K562 (cell line): ENCODE data around the gene HOXC4. TPM values are rescaled to one million over a fixed set of nuclear protein-coding genes. Genes with fewer than 3 reads are reported as not detected.

ENCODE experiments used
- FIP1L1 ChIP-seq: fragments of 200-400 bp; formaldehyde crosslinking; IDR thresholded peaks from 2 replicates; pipeline ENCODE4 v1.6.1; 2018; ENCODE audit warnings: mild to moderate bottlenecking, low read depth, low read length; ENCODE audit not compliant: poor library complexity, severe bottlenecking
- FOXA1 ChIP-seq: fragments of 450-650 bp; IDR thresholded peaks from 2 replicates; pipeline ENCODE4 v1.6.1; 2016; ENCODE audit warnings: mild to moderate bottlenecking, borderline replicate concordance
- GABPA ChIP-seq: fragments of 200-800 bp; sonication (Bioruptor generic); conservative IDR thresholded peaks from 2 replicates; pipeline ENCODE4 v1.6.1; 2016; ENCODE audit warnings: low read depth, missing genetic modification characterization, missing compliant biosample characterization
- NCOA1 ChIP-seq: fragments of 450-650 bp; IDR thresholded peaks from 2 replicates; pipeline ENCODE4 v1.6.1; 2016; ENCODE audit warnings: low read depth
- NELFE ChIP-seq: IDR thresholded peaks from 2 replicates; pipeline ENCODE4 v1.6.1; 2011; ENCODE audit warnings: mild to moderate bottlenecking; ENCODE audit not compliant: insufficient read depth, insufficient read length
- RBBP5 ChIP-seq: fragments of 200-600 bp; sonication (generic); IDR thresholded peaks from 2 replicates; pipeline ENCODE4 v1.6.1; 2012; ENCODE audit warnings: borderline replicate concordance, mild to moderate bottlenecking, low read length, control low read depth, inconsistent platforms; ENCODE audit not compliant: insufficient read depth, poor library complexity, severe bottlenecking
- RFX1 ChIP-seq: fragments of 450-650 bp; IDR thresholded peaks from 2 replicates; pipeline ENCODE4 v1.6.1; 2016; ENCODE audit warnings: mild to moderate bottlenecking, moderate library complexity
- SMAD2 ChIP-seq: fragments of 150-350 bp; IDR thresholded peaks from 2 replicates; pipeline ENCODE4 v1.6.1; 2014; ENCODE audit warnings: low read depth, mild to moderate bottlenecking, low read length
- TEAD1 ChIP-seq, 2 experiments: fragments of 450-650 bp in 1 of 2; sonication (generic) in 1 of 2; formaldehyde crosslinking; IDR thresholded peaks; 2 replicates each; pipeline versions ENCODE4 v1.4.0 to v1.8.0; 2020 to 2022; ENCODE audit warnings: mild to moderate bottlenecking in 2 of 2, missing genetic modification reagents in 1 of 2
- ZNF263 ChIP-seq: sonication (generic); formaldehyde crosslinking; IDR thresholded peaks from 2 replicates; pipeline ENCODE4 v1.8.0; 2022; ENCODE audit warnings: mild to moderate bottlenecking, missing genetic modification reagents, borderline replicate concordance
- polyA plus RNA-seq, 8 experiments: library from polyadenylated mRNA; depleted of rRNA in 4 of 8; stranded (reverse) in 5 of 8; unstranded in 3 of 8; fragments of >200 nt; fragmentation: Nextera tagmentation in 2 of 8; fragmentation: Illumina TruSeq in 1 of 8; extraction: Ambion mirVana in 2 of 8; extraction: Trizol in 1 of 8; gene quantifications; 2 replicates each; pipeline versions ENCODE4 v1.2.1 to v1.2.3, GENCODE V29; 2011 to 2014; ENCODE audit warnings: inconsistent platforms in 1 of 8, missing spikeins in 1 of 8
- total RNA-seq, 7 experiments: library from RNA; depleted of rRNA in 6 of 7; stranded (reverse); fragments of >200 nt in 6 of 7; fragmentation: Illumina TruSeq in 2 of 7; extraction: Trizol in 2 of 7; gene quantifications; 2 replicates each; pipeline versions ENCODE4 v1.2.1 to v1.2.3, GENCODE V29; 2011 to 2021; ENCODE audit warnings: low replicate concordance in 1 of 7
- TF ChIP-seq, protein P1 (sequence below): sonication (generic); formaldehyde crosslinking; IDR thresholded peaks from 2 replicates; pipeline ENCODE4 v1.8.1; 2022; ENCODE audit warnings: missing genetic modification reagents
- TF ChIP-seq, protein P2 (sequence below): fragments of 150-350 bp; IDR thresholded peaks from 2 replicates; pipeline ENCODE4 v1.6.1; 2014; ENCODE audit warnings: low read depth, mild to moderate bottlenecking, low read length, borderline replicate concordance
- TF ChIP-seq, protein P3 (sequence below): sonication (generic); formaldehyde crosslinking; IDR thresholded peaks from 2 replicates; pipeline ENCODE4 v1.8.0; 2022; ENCODE audit warnings: missing genetic modification reagents, mild to moderate bottlenecking, moderate library complexity, borderline replicate concordance
- TF ChIP-seq, protein P4 (sequence below): sonication (generic); formaldehyde crosslinking; IDR thresholded peaks from 2 replicates; pipeline ENCODE4 v1.9.0; 2022; ENCODE audit warnings: mild to moderate bottlenecking, missing genetic modification reagents
- TF ChIP-seq, protein P5 (sequence below): fragments of 450-650 bp; formaldehyde crosslinking; IDR thresholded peaks from 2 replicates; pipeline ENCODE4 v1.4.0; 2020; ENCODE audit warnings: mild to moderate bottlenecking, moderate library complexity
- TF ChIP-seq, protein P6 (sequence below), 3 experiments: IDR thresholded peaks in 2 of 3; conservative IDR thresholded peaks in 1 of 3; 2 replicates each; pipeline ENCODE4 v1.5.1; 2011 to 2012; ENCODE audit warnings: low read length in 3 of 3, mild to moderate bottlenecking in 3 of 3, control low read depth in 2 of 3, improper control_type of control experiment in 1 of 3, inconsistent platforms in 1 of 3, low read depth in 1 of 3, mixed read lengths in 1 of 3, moderate library complexity in 1 of 3; ENCODE audit not compliant: insufficient read depth in 2 of 3

Gene HOXC4
- total and polyA plus RNA-seq, 9 of the 15 experiments (the other 6 are each of a cell fraction or from before 2014, with no cell fraction given), result 0.06 to 1.5 (median 0.44) TPM; not detected in 1

DNA sequence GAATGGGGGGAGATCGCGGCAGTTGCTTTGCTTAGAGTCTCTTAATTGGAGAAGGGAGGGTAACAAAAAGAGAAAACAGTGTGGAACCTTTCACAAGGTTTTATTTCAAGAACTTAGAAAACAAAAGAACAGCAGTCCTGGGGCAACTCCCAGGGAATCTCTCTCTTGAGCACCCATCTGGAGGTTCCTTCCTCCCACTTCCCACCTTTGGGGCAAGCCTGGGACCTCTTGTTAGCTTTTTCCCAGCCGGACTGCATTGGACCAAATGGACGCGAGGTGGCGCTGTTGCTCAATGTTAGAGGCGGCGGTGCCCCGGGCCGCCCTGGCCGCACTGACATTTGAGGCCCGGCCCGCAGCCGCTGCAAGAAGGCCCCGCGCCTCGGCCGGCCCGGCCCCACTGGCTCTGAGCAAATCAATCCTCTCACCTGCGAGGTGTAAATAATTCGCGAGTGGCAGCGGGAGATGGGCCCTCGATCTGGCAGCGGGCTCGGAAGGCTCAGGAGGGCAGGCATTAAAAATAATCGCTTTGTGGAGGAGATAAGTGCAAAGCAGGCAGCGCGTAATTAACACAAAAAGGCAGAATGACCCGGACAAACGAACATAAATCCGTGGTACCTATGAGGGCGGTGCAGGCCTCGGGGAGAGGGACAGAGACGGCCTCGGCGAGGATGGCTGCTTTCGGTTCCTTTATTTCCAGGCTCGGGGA is 47.6 kb upstream of the HOXC4 start (continued):
- TF ChIP-seq, protein P1, sequence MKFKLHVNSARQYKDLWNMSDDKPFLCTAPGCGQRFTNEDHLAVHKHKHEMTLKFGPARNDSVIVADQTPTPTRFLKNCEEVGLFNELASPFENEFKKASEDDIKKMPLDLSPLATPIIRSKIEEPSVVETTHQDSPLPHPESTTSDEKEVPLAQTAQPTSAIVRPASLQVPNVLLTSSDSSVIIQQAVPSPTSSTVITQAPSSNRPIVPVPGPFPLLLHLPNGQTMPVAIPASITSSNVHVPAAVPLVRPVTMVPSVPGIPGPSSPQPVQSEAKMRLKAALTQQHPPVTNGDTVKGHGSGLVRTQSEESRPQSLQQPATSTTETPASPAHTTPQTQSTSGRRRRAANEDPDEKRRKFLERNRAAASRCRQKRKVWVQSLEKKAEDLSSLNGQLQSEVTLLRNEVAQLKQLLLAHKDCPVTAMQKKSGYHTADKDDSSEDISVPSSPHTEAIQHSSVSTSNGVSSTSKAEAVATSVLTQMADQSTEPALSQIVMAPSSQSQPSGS (CRISPR knock-in tag), result no peak
- TF ChIP-seq, protein P2, sequence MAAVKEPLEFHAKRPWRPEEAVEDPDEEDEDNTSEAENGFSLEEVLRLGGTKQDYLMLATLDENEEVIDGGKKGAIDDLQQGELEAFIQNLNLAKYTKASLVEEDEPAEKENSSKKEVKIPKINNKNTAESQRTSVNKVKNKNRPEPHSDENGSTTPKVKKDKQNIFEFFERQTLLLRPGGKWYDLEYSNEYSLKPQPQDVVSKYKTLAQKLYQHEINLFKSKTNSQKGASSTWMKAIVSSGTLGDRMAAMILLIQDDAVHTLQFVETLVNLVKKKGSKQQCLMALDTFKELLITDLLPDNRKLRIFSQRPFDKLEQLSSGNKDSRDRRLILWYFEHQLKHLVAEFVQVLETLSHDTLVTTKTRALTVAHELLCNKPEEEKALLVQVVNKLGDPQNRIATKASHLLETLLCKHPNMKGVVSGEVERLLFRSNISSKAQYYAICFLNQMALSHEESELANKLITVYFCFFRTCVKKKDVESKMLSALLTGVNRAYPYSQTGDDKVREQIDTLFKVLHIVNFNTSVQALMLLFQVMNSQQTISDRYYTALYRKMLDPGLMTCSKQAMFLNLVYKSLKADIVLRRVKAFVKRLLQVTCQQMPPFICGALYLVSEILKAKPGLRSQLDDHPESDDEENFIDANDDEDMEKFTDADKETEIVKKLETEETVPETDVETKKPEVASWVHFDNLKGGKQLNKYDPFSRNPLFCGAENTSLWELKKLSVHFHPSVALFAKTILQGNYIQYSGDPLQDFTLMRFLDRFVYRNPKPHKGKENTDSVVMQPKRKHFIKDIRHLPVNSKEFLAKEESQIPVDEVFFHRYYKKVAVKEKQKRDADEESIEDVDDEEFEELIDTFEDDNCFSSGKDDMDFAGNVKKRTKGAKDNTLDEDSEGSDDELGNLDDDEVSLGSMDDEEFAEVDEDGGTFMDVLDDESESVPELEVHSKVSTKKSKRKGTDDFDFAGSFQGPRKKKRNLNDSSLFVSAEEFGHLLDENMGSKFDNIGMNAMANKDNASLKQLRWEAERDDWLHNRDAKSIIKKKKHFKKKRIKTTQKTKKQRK, result no peak
- TF ChIP-seq, protein P3, sequence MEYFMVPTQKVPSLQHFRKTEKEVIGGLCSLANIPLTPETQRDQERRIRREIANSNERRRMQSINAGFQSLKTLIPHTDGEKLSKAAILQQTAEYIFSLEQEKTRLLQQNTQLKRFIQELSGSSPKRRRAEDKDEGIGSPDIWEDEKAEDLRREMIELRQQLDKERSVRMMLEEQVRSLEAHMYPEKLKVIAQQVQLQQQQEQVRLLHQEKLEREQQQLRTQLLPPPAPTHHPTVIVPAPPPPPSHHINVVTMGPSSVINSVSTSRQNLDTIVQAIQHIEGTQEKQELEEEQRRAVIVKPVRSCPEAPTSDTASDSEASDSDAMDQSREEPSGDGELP (CRISPR knock-in tag), result peak; percentile 56; the same call in 1 of the 2 replicates
- TF ChIP-seq RBBP5, result peak; percentile 30
- TF ChIP-seq FOXA1, result no peak
- 0 out of 4 replicates have a peak, but pooled peaks of 1 of the 2 experiments have one; percentile 30 for TF ChIP-seq TEAD1 (CRISPR knock-in tag; IDR thresholded peaks at IDR 0.05)
- no peak for TF ChIP-seq RFX1
- no peak for TF ChIP-seq NELFE
- TF ChIP-seq SMAD2, result no peak
- TF ChIP-seq, protein P4, sequence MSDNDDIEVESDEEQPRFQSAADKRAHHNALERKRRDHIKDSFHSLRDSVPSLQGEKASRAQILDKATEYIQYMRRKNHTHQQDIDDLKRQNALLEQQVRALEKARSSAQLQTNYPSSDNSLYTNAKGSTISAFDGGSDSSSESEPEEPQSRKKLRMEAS (CRISPR knock-in tag), result peak; percentile 28
- TF ChIP-seq, protein P5, sequence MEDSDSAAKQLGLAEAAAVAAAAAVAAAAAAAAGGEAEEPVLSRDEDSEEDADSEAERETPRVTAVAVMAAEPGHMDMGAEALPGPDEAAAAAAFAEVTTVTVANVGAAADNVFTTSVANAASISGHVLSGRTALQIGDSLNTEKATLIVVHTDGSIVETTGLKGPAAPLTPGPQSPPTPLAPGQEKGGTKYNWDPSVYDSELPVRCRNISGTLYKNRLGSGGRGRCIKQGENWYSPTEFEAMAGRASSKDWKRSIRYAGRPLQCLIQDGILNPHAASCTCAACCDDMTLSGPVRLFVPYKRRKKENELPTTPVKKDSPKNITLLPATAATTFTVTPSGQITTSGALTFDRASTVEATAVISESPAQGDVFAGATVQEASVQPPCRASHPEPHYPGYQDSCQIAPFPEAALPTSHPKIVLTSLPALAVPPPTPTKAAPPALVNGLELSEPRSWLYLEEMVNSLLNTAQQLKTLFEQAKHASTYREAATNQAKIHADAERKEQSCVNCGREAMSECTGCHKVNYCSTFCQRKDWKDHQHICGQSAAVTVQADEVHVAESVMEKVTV (CRISPR knock-in tag), result peak; percentile 96
- no peak for TF ChIP-seq GABPA
- TF ChIP-seq NCOA1, result no peak
- no peak for TF ChIP-seq FIP1L1
- TF ChIP-seq, protein P6, sequence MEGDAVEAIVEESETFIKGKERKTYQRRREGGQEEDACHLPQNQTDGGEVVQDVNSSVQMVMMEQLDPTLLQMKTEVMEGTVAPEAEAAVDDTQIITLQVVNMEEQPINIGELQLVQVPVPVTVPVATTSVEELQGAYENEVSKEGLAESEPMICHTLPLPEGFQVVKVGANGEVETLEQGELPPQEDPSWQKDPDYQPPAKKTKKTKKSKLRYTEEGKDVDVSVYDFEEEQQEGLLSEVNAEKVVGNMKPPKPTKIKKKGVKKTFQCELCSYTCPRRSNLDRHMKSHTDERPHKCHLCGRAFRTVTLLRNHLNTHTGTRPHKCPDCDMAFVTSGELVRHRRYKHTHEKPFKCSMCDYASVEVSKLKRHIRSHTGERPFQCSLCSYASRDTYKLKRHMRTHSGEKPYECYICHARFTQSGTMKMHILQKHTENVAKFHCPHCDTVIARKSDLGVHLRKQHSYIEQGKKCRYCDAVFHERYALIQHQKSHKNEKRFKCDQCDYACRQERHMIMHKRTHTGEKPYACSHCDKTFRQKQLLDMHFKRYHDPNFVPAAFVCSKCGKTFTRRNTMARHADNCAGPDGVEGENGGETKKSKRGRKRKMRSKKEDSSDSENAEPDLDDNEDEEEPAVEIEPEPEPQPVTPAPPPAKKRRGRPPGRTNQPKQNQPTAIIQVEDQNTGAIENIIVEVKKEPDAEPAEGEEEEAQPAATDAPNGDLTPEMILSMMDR (IDR thresholded peaks at IDR 0.05 in 2 of 3, conservative IDR thresholded peaks at IDR 0.05 in 1 of 3; ENCODE audit: insufficient read depth in 2 of 3, low read depth in 1 of 3, low read length in 3 of 3), result peak; percentile 91 to 96 (median 92)
- TF ChIP-seq ZNF263, result peak; percentile 53; the same call in 1 of the 2 replicates
